ENCODE measurements around the gene PTPMT1.
A peak's percentile ranks its signal among the peaks of the same experiment; 100 is the strongest.

Gene PTPMT1

GRCh38 chr11:47571895-47572294 is 6.5 kb downstream of the PTPMT1 start:
- Histone ChIP-seq H3K27me3 (ENCODE audit: control insufficient read depth in 1 of 2, insufficient read depth in 1 of 2, low read length in 2 of 2) (no peaks in the 10 kb centered on the region), H3K4me3 (ENCODE audit: insufficient read depth in 1 of 2, low read depth in 1 of 2, low read length in 2 of 2) (peak overlapping the region in 1 of 2 experiments; percentile 46), H3K9ac (ENCODE audit: low read length) (peak overlapping the region; percentile 79), H4K91ac (ENCODE audit: low read length) (no peak overlapping the region), H2BK5ac (ENCODE audit: low read depth, low read length, poor library complexity, severe bottlenecking) (no peak overlapping the region), H3K4me1 (ENCODE audit: control insufficient read depth, insufficient read depth, low read depth, low read length) (peaks cover 12% of the 10 kb centered on the region), H3K9me3 (ENCODE audit: control insufficient read depth, low read length) (no peaks in the 10 kb centered on the region), H3K23ac (ENCODE audit: low read length in 2 of 2) (no peak overlapping the region), H2AK5ac (ENCODE audit: low read length, severe bottlenecking) (no peak overlapping the region), H4K8ac (ENCODE audit: low read length) (no peak overlapping the region), H2BK12ac (ENCODE audit: low read length in 2 of 2) (no peak overlapping the region), H3K4ac (ENCODE audit: low read depth in 1 of 2, low read length in 2 of 2) (no peak overlapping the region), H3K27ac (ENCODE audit: low read length, poor library complexity, severe bottlenecking) (no peak overlapping the region), H3K18ac (ENCODE audit: low read depth in 1 of 2, low read length in 2 of 2) (no peak overlapping the region), H3K79me1 (replicated peaks; ENCODE audit: low read length, poor library complexity, severe bottlenecking) (peaks cover 27% of the 10 kb centered on the region), H3K14ac (ENCODE audit: low read length in 2 of 2) (no peak overlapping the region), H2BK120ac (ENCODE audit: low read depth, low read length) (no peak overlapping the region), H2BK15ac (ENCODE audit: low read depth, poor library complexity, severe bottlenecking) (no peak overlapping the region), H2AFZ (ENCODE audit: low read depth, low read length) (no peak overlapping the region), H3K36me3 (ENCODE audit: control insufficient read depth in 1 of 2, insufficient read depth in 2 of 2, low read depth in 1 of 2, low read length in 2 of 2) (peaks cover 42 to 61% of the 10 kb centered on the region in 2 experiments), H3K4me2 (ENCODE audit: low read length, poor library complexity, severe bottlenecking) (no peak overlapping the region)
- 57% methylated on average over 1 of the region's 1 CpG for WGBS
- peak; percentile 32 for DNase-seq

DNA sequence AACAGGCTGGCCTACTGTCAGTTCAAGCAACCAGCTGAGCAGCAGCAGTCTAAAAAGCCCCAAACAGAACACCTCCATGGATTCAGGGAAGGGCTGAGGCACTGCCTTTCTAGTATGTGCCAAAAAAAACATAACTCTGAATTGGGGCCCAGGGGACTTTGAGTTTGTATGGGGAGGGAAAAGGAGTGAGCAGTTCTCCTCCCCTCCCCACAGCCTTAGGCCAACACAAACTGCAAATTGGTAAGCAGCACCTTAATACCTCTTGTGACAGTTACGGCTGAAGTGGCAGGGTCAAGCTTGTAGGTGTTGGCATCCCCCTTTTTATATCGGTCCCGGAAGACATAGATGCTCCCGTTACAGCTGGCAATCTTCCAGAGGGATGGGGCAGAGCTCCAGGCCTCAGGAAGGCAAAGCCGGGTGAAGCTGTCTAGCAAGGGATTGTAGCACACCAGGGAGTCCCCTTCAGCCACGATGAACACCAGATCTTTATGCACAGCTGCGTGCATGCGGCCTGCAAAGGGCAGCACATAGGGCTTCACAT is 7.4 kb downstream of the PTPMT1 start:
- no peak for DNase-seq
- Histone ChIP-seq H2BK120ac (ENCODE audit: low read depth, low read length) (no peak overlapping the region), H3K4me3 (ENCODE audit: insufficient read depth in 1 of 2, low read depth in 1 of 2, low read length in 2 of 2) (peak overlapping the region in 1 of 2 experiments; percentile 46), H3K18ac (ENCODE audit: low read depth in 1 of 2, low read length in 2 of 2) (no peak overlapping the region), H3K27ac (ENCODE audit: low read length, poor library complexity, severe bottlenecking) (peak overlapping the region; percentile 17), H3K9ac (ENCODE audit: low read length) (peak overlapping the region; percentile 79), H3K4ac (ENCODE audit: low read depth in 1 of 2, low read length in 2 of 2) (no peak overlapping the region), H3K36me3 (ENCODE audit: control insufficient read depth in 1 of 2, insufficient read depth in 2 of 2, low read depth in 1 of 2, low read length in 2 of 2) (peaks cover 48 to 67% of the 10 kb centered on the region in 2 experiments), H2BK15ac (ENCODE audit: low read depth, poor library complexity, severe bottlenecking) (no peak overlapping the region), H4K8ac (ENCODE audit: low read length) (no peak overlapping the region), H2AK5ac (ENCODE audit: low read length, severe bottlenecking) (no peak overlapping the region), H3K9me3 (ENCODE audit: control insufficient read depth, low read length) (no peaks in the 10 kb centered on the region), H4K91ac (ENCODE audit: low read length) (no peak overlapping the region), H3K23ac (ENCODE audit: low read length in 2 of 2) (no peak overlapping the region), H3K79me1 (replicated peaks; ENCODE audit: low read length, poor library complexity, severe bottlenecking) (peaks cover 31% of the 10 kb centered on the region), H3K4me1 (ENCODE audit: control insufficient read depth, insufficient read depth, low read depth, low read length) (peaks cover 15% of the 10 kb centered on the region), H3K27me3 (ENCODE audit: control insufficient read depth in 1 of 2, insufficient read depth in 1 of 2, low read length in 2 of 2) (no peaks in the 10 kb centered on the region), H2AFZ (ENCODE audit: low read depth, low read length) (no peak overlapping the region), H2BK12ac (ENCODE audit: low read length in 2 of 2) (no peak overlapping the region), H2BK5ac (ENCODE audit: low read depth, low read length, poor library complexity, severe bottlenecking) (no peak overlapping the region), H3K4me2 (ENCODE audit: low read length, poor library complexity, severe bottlenecking) (no peak overlapping the region), H3K14ac (ENCODE audit: low read length in 2 of 2) (no peak overlapping the region)
- WGBS, result 96% methylated on average over 8 of the region's 8 CpGs

DNA sequence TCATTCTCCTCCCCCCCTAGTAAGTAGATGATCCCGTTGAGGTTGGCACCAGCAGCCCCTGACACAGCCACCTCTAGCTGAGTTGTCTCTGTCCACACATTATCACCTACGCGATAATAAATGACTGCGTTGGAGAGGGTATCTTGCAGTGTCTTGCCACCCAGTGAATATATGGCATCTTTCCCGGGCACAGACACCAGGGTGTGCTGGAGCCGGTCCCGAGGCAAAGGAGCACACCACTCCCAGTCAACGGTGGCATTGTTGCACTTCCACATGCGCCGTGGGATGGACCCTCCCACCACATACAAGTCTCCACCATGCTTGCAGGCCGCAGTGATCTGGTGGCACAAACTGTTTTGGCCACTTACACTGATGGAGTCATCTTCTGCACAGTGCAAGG is 7.9 kb downstream of the PTPMT1 start:
- Histone ChIP-seq H2BK12ac (ENCODE audit: low read length in 2 of 2) (no peak overlapping the region), H3K9me3 (ENCODE audit: control insufficient read depth, low read length) (no peaks in the 10 kb centered on the region), H2AFZ (ENCODE audit: low read depth, low read length) (no peak overlapping the region), H3K4ac (ENCODE audit: low read depth in 1 of 2, low read length in 2 of 2) (no peak overlapping the region), H3K4me2 (ENCODE audit: low read length, poor library complexity, severe bottlenecking) (no peak overlapping the region), H3K14ac (ENCODE audit: low read length in 2 of 2) (no peak overlapping the region), H2BK120ac (ENCODE audit: low read depth, low read length) (no peak overlapping the region), H2BK15ac (ENCODE audit: low read depth, poor library complexity, severe bottlenecking) (no peak overlapping the region), H3K4me1 (ENCODE audit: control insufficient read depth, insufficient read depth, low read depth, low read length) (peaks cover 18% of the 10 kb centered on the region), H4K91ac (ENCODE audit: low read length) (no peak overlapping the region), H3K23ac (ENCODE audit: low read length in 2 of 2) (no peak overlapping the region), H2AK5ac (ENCODE audit: low read length, severe bottlenecking) (no peak overlapping the region), H3K27me3 (ENCODE audit: control insufficient read depth in 1 of 2, insufficient read depth in 1 of 2, low read length in 2 of 2) (no peaks in the 10 kb centered on the region), H3K27ac (ENCODE audit: low read length, poor library complexity, severe bottlenecking) (no peak overlapping the region), H3K18ac (ENCODE audit: low read depth in 1 of 2, low read length in 2 of 2) (no peak overlapping the region), H3K4me3 (ENCODE audit: insufficient read depth in 1 of 2, low read depth in 1 of 2, low read length in 2 of 2) (no peak overlapping the region), H2BK5ac (ENCODE audit: low read depth, low read length, poor library complexity, severe bottlenecking) (no peak overlapping the region), H3K36me3 (ENCODE audit: control insufficient read depth in 1 of 2, insufficient read depth in 2 of 2, low read depth in 1 of 2, low read length in 2 of 2) (peaks cover 46 to 67% of the 10 kb centered on the region in 2 experiments), H3K79me1 (replicated peaks; ENCODE audit: low read length, poor library complexity, severe bottlenecking) (peaks cover 30% of the 10 kb centered on the region), H3K9ac (ENCODE audit: low read length) (peak overlapping the region; percentile 79), H4K8ac (ENCODE audit: low read length) (no peak overlapping the region)
- 97% methylated on average over 11 of the region's 11 CpGs for WGBS
- DNase-seq, result no peak

- H4K91ac ChIP-seq (ENCODE audit: low read length), result no peak overlapping the region
- H3K27me3 ChIP-seq (ENCODE audit: control insufficient read depth in 1 of 2, insufficient read depth in 1 of 2, low read length in 2 of 2), result no peaks in the 10 kb centered on the region
- H3K23ac ChIP-seq (ENCODE audit: low read length in 2 of 2), result no peak overlapping the region
- DNase-seq, result no peak
- H2BK15ac ChIP-seq (ENCODE audit: low read depth, poor library complexity, severe bottlenecking), result no peak overlapping the region
- H3K4me1 ChIP-seq (ENCODE audit: control insufficient read depth, insufficient read depth, low read depth, low read length), result peaks cover 17% of the 10 kb centered on the region
- H3K9me3 ChIP-seq (ENCODE audit: control insufficient read depth, low read length), result no peaks in the 10 kb centered on the region
- H2BK120ac ChIP-seq (ENCODE audit: low read depth, low read length), result no peak overlapping the region
- H3K4ac ChIP-seq (ENCODE audit: low read depth in 1 of 2, low read length in 2 of 2), result peak overlapping the region in 1 of 2 experiments; percentile 44
- H2BK5ac ChIP-seq (ENCODE audit: low read depth, low read length, poor library complexity, severe bottlenecking), result no peak overlapping the region
- H3K79me1 ChIP-seq (replicated peaks; ENCODE audit: low read length, poor library complexity, severe bottlenecking), result peaks cover 28% of the 10 kb centered on the region
- 83% methylated on average over 13 of the region's 13 CpGs for WGBS
- H3K9ac ChIP-seq (ENCODE audit: low read length), result peak overlapping the region; percentile 93
- no peak overlapping the region for H3K14ac ChIP-seq (ENCODE audit: low read length in 2 of 2)
- H3K18ac ChIP-seq (ENCODE audit: low read depth in 1 of 2, low read length in 2 of 2), result peak overlapping the region in 1 of 2 experiments; percentile 15
- H3K4me2 ChIP-seq (ENCODE audit: low read length, poor library complexity, severe bottlenecking), result no peak overlapping the region
- peaks cover 43 to 61% of the 10 kb centered on the region in 2 experiments for H3K36me3 ChIP-seq (ENCODE audit: control insufficient read depth in 1 of 2, insufficient read depth in 2 of 2, low read depth in 1 of 2, low read length in 2 of 2)
- H2AFZ ChIP-seq (ENCODE audit: low read depth, low read length), result no peak overlapping the region
- H2AK5ac ChIP-seq (ENCODE audit: low read length, severe bottlenecking), result peak overlapping the region; percentile 69
- H4K8ac ChIP-seq (ENCODE audit: low read length), result peak overlapping the region; percentile 77
- peak overlapping the region in 1 of 2 experiments; percentile 98 for H3K4me3 ChIP-seq (ENCODE audit: insufficient read depth in 1 of 2, low read depth in 1 of 2, low read length in 2 of 2)
- no peak overlapping the region for H2BK12ac ChIP-seq (ENCODE audit: low read length in 2 of 2)
- no peak overlapping the region for H3K27ac ChIP-seq (ENCODE audit: low read length, poor library complexity, severe bottlenecking)
These were observed 12.2 kb downstream of the PTPMT1 start for GRCh38 chr11:47577460-47578041.
